ENCODE results near the gene LRBA. TPM values are rescaled to one million over a fixed set of nuclear protein-coding genes. Genes with fewer than 3 reads are reported as not detected.

LRBA gene
- total and polyA plus RNA-seq, 2 donors (not counting 1 experiment from before 2014, with no cell fraction given), result 16.4 to 36.7 TPM

DNA sequence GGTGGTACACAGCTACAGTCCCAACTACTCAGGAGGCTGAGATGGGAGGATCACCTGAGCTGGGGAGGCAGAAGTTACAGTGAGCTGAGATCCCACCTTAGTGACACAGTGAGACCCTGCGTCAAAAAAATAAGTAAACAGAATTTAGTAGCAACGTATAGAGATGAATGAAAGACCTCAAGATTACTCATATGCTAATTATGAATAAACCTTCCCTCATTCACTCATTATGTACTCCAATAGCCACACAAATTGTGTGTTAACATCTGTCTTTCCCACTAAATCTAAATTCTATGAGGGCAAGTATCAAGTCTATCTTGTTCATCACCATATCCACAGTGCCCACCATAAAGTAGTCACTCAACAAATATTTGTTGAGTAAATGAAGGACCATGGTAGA is 111.5 kb downstream of the LRBA start:
- H3K27ac ChIP-seq (ENCODE audit: insufficient read depth, low read length), result no peak overlapping the region
- H3K4me1 ChIP-seq (ENCODE audit: control insufficient read depth, extremely low read depth, insufficient read depth, low read length), result no peaks in the 10 kb centered on the region
- no peak overlapping the region for H3K4me3 ChIP-seq (replicated peaks in 1 of 4; ENCODE audit: control extremely low read depth in 1 of 4, insufficient read depth in 1 of 4, low read depth in 3 of 4, low read length in 4 of 4)
- H3K9ac ChIP-seq (ENCODE audit: insufficient read depth, low read length), result no peak overlapping the region
- H3K27me3 ChIP-seq (ENCODE audit: control insufficient read depth, insufficient read depth, low read length), result no peaks in the 10 kb centered on the region
- DNase-seq (ENCODE audit: low read depth in 2 of 2), result no peak
- no peak overlapping the region for H3K4me2 ChIP-seq (ENCODE audit: extremely low read depth, insufficient read depth, low read length)
- no peaks in the 10 kb centered on the region for H3K9me3 ChIP-seq (ENCODE audit: control insufficient read depth, insufficient read depth, low read depth, low read length)
- no peaks in the 10 kb centered on the region for H4K20me1 ChIP-seq (ENCODE audit: control insufficient read depth, extremely low read depth, insufficient read depth, low read length)
- TF ChIP-seq, protein P1, sequence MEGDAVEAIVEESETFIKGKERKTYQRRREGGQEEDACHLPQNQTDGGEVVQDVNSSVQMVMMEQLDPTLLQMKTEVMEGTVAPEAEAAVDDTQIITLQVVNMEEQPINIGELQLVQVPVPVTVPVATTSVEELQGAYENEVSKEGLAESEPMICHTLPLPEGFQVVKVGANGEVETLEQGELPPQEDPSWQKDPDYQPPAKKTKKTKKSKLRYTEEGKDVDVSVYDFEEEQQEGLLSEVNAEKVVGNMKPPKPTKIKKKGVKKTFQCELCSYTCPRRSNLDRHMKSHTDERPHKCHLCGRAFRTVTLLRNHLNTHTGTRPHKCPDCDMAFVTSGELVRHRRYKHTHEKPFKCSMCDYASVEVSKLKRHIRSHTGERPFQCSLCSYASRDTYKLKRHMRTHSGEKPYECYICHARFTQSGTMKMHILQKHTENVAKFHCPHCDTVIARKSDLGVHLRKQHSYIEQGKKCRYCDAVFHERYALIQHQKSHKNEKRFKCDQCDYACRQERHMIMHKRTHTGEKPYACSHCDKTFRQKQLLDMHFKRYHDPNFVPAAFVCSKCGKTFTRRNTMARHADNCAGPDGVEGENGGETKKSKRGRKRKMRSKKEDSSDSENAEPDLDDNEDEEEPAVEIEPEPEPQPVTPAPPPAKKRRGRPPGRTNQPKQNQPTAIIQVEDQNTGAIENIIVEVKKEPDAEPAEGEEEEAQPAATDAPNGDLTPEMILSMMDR (conservative IDR thresholded peaks at IDR 0.05 in 1 of 2, IDR thresholded peaks at IDR 0.05 in 1 of 2; ENCODE audit: low read depth in 1 of 2, low read length in 2 of 2), result no peak
- no peak for TF ChIP-seq EZH2 (IDR thresholded peaks at IDR 0.05; ENCODE audit: low read length, missing control alignments)
- H2AFZ ChIP-seq (ENCODE audit: low read length), result no peak overlapping the region
- H3K79me2 ChIP-seq (ENCODE audit: control insufficient read depth, insufficient read depth, low read length), result no peaks in the 10 kb centered on the region
- H3K36me3 ChIP-seq (ENCODE audit: control insufficient read depth, insufficient read depth, low read length), result no peaks in the 10 kb centered on the region

DNA sequence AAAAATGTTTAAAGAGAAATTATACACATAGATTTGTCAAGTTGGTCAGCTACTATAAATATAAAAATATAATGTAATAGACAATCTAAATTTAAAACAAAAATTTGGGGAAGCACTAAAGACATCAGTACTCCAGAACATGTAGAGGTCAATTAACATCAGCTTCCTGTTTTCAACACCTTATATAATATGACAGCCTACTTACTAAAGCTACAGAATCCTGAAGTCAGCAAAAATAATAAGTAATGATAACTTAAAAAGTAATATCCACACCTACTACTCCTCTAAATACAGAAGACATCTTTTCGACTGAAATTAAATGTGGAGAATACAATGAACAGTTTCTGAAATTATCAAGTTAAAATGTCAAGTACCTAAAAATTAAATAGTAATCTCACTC is 118.6 kb downstream of the LRBA start:
- Histone ChIP-seq H3K4me3 (replicated peaks in 1 of 4; ENCODE audit: control extremely low read depth in 1 of 4, insufficient read depth in 1 of 4, low read depth in 3 of 4, low read length in 4 of 4) (no peak overlapping the region), H3K4me1 (ENCODE audit: control insufficient read depth, extremely low read depth, insufficient read depth, low read length) (no peaks in the 10 kb centered on the region), H3K4me2 (ENCODE audit: extremely low read depth, insufficient read depth, low read length) (no peak overlapping the region), H3K36me3 (ENCODE audit: control insufficient read depth, insufficient read depth, low read length) (no peaks in the 10 kb centered on the region), H4K20me1 (ENCODE audit: control insufficient read depth, extremely low read depth, insufficient read depth, low read length) (no peaks in the 10 kb centered on the region), H3K79me2 (ENCODE audit: control insufficient read depth, insufficient read depth, low read length) (no peaks in the 10 kb centered on the region), H3K27ac (ENCODE audit: insufficient read depth, low read length) (no peak overlapping the region), H3K9ac (ENCODE audit: insufficient read depth, low read length) (no peak overlapping the region), H2AFZ (ENCODE audit: low read length) (no peak overlapping the region), H3K9me3 (ENCODE audit: control insufficient read depth, insufficient read depth, low read depth, low read length) (no peaks in the 10 kb centered on the region), H3K27me3 (ENCODE audit: control insufficient read depth, insufficient read depth, low read length) (no peaks in the 10 kb centered on the region)
- no peak for DNase-seq (ENCODE audit: low read depth in 2 of 2)
- TF ChIP-seq, protein P1 (conservative IDR thresholded peaks at IDR 0.05 in 1 of 2, IDR thresholded peaks at IDR 0.05 in 1 of 2; ENCODE audit: low read depth in 1 of 2, low read length in 2 of 2), result no peak
- TF ChIP-seq EZH2 (IDR thresholded peaks at IDR 0.05; ENCODE audit: low read length, missing control alignments), result no peak

DNA sequence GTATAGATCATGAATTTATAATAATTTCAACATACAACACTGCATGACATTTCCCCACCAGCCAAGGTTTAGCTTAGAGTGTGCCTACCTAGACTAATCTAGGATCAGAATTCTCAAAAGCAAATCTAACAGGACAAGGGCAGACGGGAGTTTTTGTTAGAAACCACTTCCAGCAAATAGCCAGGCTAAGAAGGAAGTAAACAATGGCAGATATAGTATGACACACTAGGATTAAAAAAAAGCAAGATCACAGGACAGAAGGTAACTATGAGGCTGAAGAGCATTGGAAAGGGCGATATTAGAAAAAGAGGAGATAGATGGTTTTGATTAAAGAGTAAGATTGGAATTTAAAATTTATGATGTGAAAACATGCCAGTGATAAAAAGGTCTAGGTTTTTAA is 124.8 kb downstream of the LRBA start:
- H3K9ac ChIP-seq (ENCODE audit: insufficient read depth, low read length), result no peak overlapping the region
- no peak overlapping the region for H3K4me3 ChIP-seq (replicated peaks in 1 of 4; ENCODE audit: control extremely low read depth in 1 of 4, insufficient read depth in 1 of 4, low read depth in 3 of 4, low read length in 4 of 4)
- no peak overlapping the region for H3K4me2 ChIP-seq (ENCODE audit: extremely low read depth, insufficient read depth, low read length)
- DNase-seq (ENCODE audit: low read depth in 2 of 2), result no peak
- H3K27ac ChIP-seq (ENCODE audit: insufficient read depth, low read length), result no peak overlapping the region
- H3K9me3 ChIP-seq (ENCODE audit: control insufficient read depth, insufficient read depth, low read depth, low read length), result no peaks in the 10 kb centered on the region
- H3K36me3 ChIP-seq (ENCODE audit: control insufficient read depth, insufficient read depth, low read length), result no peaks in the 10 kb centered on the region
- H4K20me1 ChIP-seq (ENCODE audit: control insufficient read depth, extremely low read depth, insufficient read depth, low read length), result no peaks in the 10 kb centered on the region
- no peak for TF ChIP-seq EZH2 (IDR thresholded peaks at IDR 0.05; ENCODE audit: low read length, missing control alignments)
- TF ChIP-seq, protein P1 (conservative IDR thresholded peaks at IDR 0.05 in 1 of 2, IDR thresholded peaks at IDR 0.05 in 1 of 2; ENCODE audit: low read depth in 1 of 2, low read length in 2 of 2), result no peak
- no peak overlapping the region for H2AFZ ChIP-seq (ENCODE audit: low read length)
- H3K4me1 ChIP-seq (ENCODE audit: control insufficient read depth, extremely low read depth, insufficient read depth, low read length), result no peaks in the 10 kb centered on the region
- H3K79me2 ChIP-seq (ENCODE audit: control insufficient read depth, insufficient read depth, low read length), result no peaks in the 10 kb centered on the region
- H3K27me3 ChIP-seq (ENCODE audit: control insufficient read depth, insufficient read depth, low read length), result no peaks in the 10 kb centered on the region

All from fibroblast of lung (primary cell).